Measurements from ENCODE around the gene HAUS8. TPM values are rescaled to one million over a fixed set of nuclear protein-coding genes. Genes with fewer than 3 reads are reported as not detected.
A peak's percentile ranks its signal among the peaks of the same experiment; 100 is the strongest.

The HAUS8 gene
- total RNA-seq, 6 experiments from 2014 or later, result 7.6 to 13.2 (median 12.2) TPM

- Mint-ChIP-seq H3K4me1 (ENCODE audit: low read depth) (peaks cover 43% of the 10 kb centered on the region), H3K4me3 (peak overlapping the region; percentile 93), H3K36me3 (ENCODE audit: low read depth) (peaks cover 9% of the 10 kb centered on the region), H3K27ac (peak overlapping the region; percentile 89), H3K27me3 (ENCODE audit: insufficient read depth) (peaks cover 5% of the 10 kb centered on the region), H3K9me3 (no peaks in the 10 kb centered on the region)
- no peak; the same call in 1 of the 2 replicates for TF ChIP-seq CTCF (IDR thresholded peaks at IDR 0.05)
- DNase-seq, result no peak
Observed at GRCh38 chr19:17073869-17074633, 1.2 kb downstream of the HAUS8 start.

GRCh38 chr19:17070912-17071311, 4.3 kb downstream of the HAUS8 start:
- H3K9me3 Mint-ChIP-seq, result no peaks in the 10 kb centered on the region
- no peak for TF ChIP-seq CTCF (IDR thresholded peaks at IDR 0.05)
- H3K27ac Mint-ChIP-seq, result no peak overlapping the region
- no peak for DNase-seq
- H3K27me3 Mint-ChIP-seq (ENCODE audit: insufficient read depth), result peaks cover 5% of the 10 kb centered on the region
- peaks cover 5% of the 10 kb centered on the region for H3K36me3 Mint-ChIP-seq (ENCODE audit: low read depth)
- no peak overlapping the region for H3K4me3 Mint-ChIP-seq
- H3K4me1 Mint-ChIP-seq (ENCODE audit: low read depth), result peaks cover 25% of the 10 kb centered on the region

DNA sequence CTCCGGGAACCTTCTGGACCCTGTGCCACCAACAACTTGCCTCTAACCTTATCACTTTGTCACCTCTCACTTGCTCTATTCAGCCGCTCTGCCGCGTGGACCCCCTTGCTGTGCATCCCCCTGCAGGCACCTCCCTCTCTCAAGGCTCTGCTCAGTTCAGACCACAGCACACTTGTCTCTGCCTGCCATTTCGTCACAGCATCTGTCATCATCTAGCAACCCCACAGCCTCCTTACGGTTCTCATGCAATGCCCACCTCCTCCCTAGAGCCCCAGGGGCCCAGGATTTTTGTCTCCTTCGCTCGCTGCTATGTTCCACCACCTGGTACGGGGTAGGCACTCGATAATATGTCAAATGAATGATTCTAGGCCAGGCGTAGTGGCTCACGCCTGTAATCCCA, 4.8 kb downstream of the HAUS8 start:
- no peak overlapping the region for H3K4me3 Mint-ChIP-seq
- no peaks in the 10 kb centered on the region for H3K9me3 Mint-ChIP-seq
- peaks cover 5% of the 10 kb centered on the region for H3K36me3 Mint-ChIP-seq (ENCODE audit: low read depth)
- no peak for DNase-seq
- peaks cover 25% of the 10 kb centered on the region for H3K4me1 Mint-ChIP-seq (ENCODE audit: low read depth)
- peaks cover 3% of the 10 kb centered on the region for H3K27me3 Mint-ChIP-seq (ENCODE audit: insufficient read depth)
- no peak overlapping the region for H3K27ac Mint-ChIP-seq
- TF ChIP-seq CTCF (IDR thresholded peaks at IDR 0.05), result no peak

DNA sequence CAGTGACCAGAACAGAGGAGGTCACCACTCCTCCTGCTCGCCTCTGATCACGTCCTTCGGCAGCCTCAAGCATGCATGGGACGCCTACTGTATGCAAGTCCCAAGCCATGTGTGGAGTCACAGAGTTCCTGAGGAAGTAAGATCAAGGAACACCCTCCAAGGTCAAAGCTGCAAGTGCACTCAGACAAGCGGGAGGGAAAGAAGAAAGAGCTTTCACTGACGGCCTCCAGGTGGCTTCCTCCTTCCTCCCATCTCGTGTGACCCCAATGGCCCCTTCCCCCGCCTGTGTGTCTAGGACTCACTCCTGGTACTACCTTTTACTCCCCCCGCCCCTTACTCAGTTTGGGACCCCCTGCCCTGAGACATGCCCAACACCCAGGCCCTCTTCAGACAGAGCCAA, 6.1 kb downstream of the HAUS8 start:
- H3K4me3 Mint-ChIP-seq, result no peak overlapping the region
- no peak for DNase-seq
- peaks cover 1% of the 10 kb centered on the region; the same call in 1 of the 2 replicates for H3K27me3 Mint-ChIP-seq (ENCODE audit: insufficient read depth)
- no peak for TF ChIP-seq CTCF (IDR thresholded peaks at IDR 0.05)
- H3K4me1 Mint-ChIP-seq (ENCODE audit: low read depth), result peaks cover 17% of the 10 kb centered on the region
- no peaks in the 10 kb centered on the region for H3K9me3 Mint-ChIP-seq
- H3K27ac Mint-ChIP-seq, result 0 out of 2 replicates have a peak overlapping the region, but pooled peaks have one; percentile 24
- H3K36me3 Mint-ChIP-seq (ENCODE audit: low read depth), result peaks cover 11% of the 10 kb centered on the region

- no peak for DNase-seq
- Mint-ChIP-seq H3K4me3 (no peak overlapping the region), H3K27me3 (ENCODE audit: insufficient read depth) (no peaks in the 10 kb centered on the region), H3K27ac (no peak overlapping the region; the same call in 1 of the 2 replicates), H3K4me1 (ENCODE audit: low read depth) (peaks cover 11% of the 10 kb centered on the region), H3K36me3 (ENCODE audit: low read depth) (peaks cover 30% of the 10 kb centered on the region), H3K9me3 (no peaks in the 10 kb centered on the region; the same call in 1 of the 2 replicates)
- no peak for TF ChIP-seq CTCF (IDR thresholded peaks at IDR 0.05)
Observed at GRCh38 chr19:17063428-17063827, 11.8 kb downstream of the HAUS8 start.
